Lower lobe of right lung (tissue), 2 donors: ENCODE results near the gene GATAD2B. TPM values are rescaled to one million over a fixed set of nuclear protein-coding genes. Genes with fewer than 3 reads are reported as not detected.
"Not testable (repeated sequence)": the region's sequence is repeated elsewhere in the genome, so short reads cannot be mapped to it uniquely, and the experiment has no call there.

Source experiments
- ATAC-seq, 2 donors: fragments of 200-7000 bp; cut with Tn5 transposase; one replicate each; pipeline ENCODE4 v1.9.1; 2020 to 2022; ENCODE audit warnings: mild to moderate bottlenecking in 2 of 2, moderate library complexity in 2 of 2
- DNase-seq: peaks from one replicate; pipeline ENCODE4 v3.0.0-alpha.2; 2020
- H3K27ac ChIP-seq: fragments of 200-600 bp; one replicate; pipeline ENCODE4 v1.8.0; 2022
- H3K27me3 ChIP-seq: fragments of 200-600 bp; one replicate; pipeline ENCODE4 v1.8.0; 2022; ENCODE audit warnings: low read depth
- H3K36me3 ChIP-seq: fragments of 200-600 bp; one replicate; pipeline ENCODE4 v1.8.0; 2022; ENCODE audit warnings: mild to moderate bottlenecking
- H3K4me1 ChIP-seq: fragments of 200-600 bp; one replicate; pipeline ENCODE4 v1.8.0; 2022
- H3K4me3 ChIP-seq: fragments of 200-600 bp; one replicate; pipeline ENCODE4 v1.8.0; 2022; ENCODE audit warnings: mild to moderate bottlenecking
- H3K9me3 ChIP-seq: fragments of 200-600 bp; one replicate; pipeline ENCODE4 v1.8.0; 2022
- CTCF ChIP-seq: fragments of 200-600 bp; IDR thresholded peaks from one replicate; pipeline ENCODE4 v1.8.0; 2022; ENCODE audit warnings: antibody characterized with exemption, mild to moderate bottlenecking
- intact Hi-C: fragments of 100-400 bp; cut with DNase I; formaldehyde crosslinking; loops from one replicate; pipeline ENCODE4 v1.11.0; 2022
- total RNA-seq: library from RNA; stranded (reverse); fragmentation: NEBNext Ultra II Directional; extraction: Animal tissue kit (Norgen Biotek cat#: 25700); gene quantifications from one replicate; pipeline ENCODE4 v1.2.1, GENCODE V29; 2021
- donor health status: DM: no; HTN: yes; CAD: no; lungs with severe emphysema.

The GATAD2B gene
- total RNA-seq, 1 donor from 2014 or later: 50.2 TPM

GRCh38 chr1:153849487-153850185 is 73.1 kb downstream of the GATAD2B start:
- H3K4me3 ChIP-seq: no peak overlapping the region
- H3K9me3 ChIP-seq: no peaks in the 10 kb centered on the region
- ATAC-seq (no peak), DNase-seq (no peak)
- no peaks in the 10 kb centered on the region for H3K27me3 ChIP-seq
- TF ChIP-seq CTCF: no peak
- peaks cover 3% of the 10 kb centered on the region for H3K36me3 ChIP-seq
- no peak overlapping the region for H3K27ac ChIP-seq
- intact Hi-C loops: no loop called here
- H3K4me1 ChIP-seq: no peaks in the 10 kb centered on the region

GRCh38 chr1:153848805-153849204 is 74.0 kb downstream of the GATAD2B start:
- Histone ChIP-seq H3K4me3 (no peak overlapping the region), H3K27me3 (no peaks in the 10 kb centered on the region), H3K36me3 (peaks cover 3% of the 10 kb centered on the region), H3K9me3 (no peaks in the 10 kb centered on the region), H3K27ac (no peak overlapping the region), H3K4me1 (no peaks in the 10 kb centered on the region)
- intact Hi-C loops: no loop called here
- no peak for ATAC-seq
- TF ChIP-seq CTCF: no peak
- no peak for DNase-seq

GRCh38 chr1:153845158-153845557 is 77.6 kb downstream of the GATAD2B start:
- no peak for ATAC-seq
- DNase-seq: no peak
- TF ChIP-seq CTCF: no peak
- intact Hi-C loops: no loop called here
- no peak overlapping the region for H3K27ac ChIP-seq
- no peaks in the 10 kb centered on the region for H3K9me3 ChIP-seq
- no peaks in the 10 kb centered on the region for H3K27me3 ChIP-seq
- H3K4me3 ChIP-seq: no peak overlapping the region
- H3K36me3 ChIP-seq: no peaks in the 10 kb centered on the region
- peaks cover 4% of the 10 kb centered on the region for H3K4me1 ChIP-seq

- H3K4me3 ChIP-seq, H3K9me3 ChIP-seq, ATAC-seq, H3K4me1 ChIP-seq, intact Hi-C loops, H3K27me3 ChIP-seq, H3K36me3 ChIP-seq, DNase-seq, H3K27ac ChIP-seq: not testable (repeated sequence)
These were observed 78.4 kb downstream of the GATAD2B start for GRCh38 chr1:153844349-153844748.

- Histone ChIP-seq H3K4me1 (peaks cover 4% of the 10 kb centered on the region), H3K36me3 (peaks cover 6% of the 10 kb centered on the region), H3K9me3 (no peaks in the 10 kb centered on the region), H3K27me3 (no peaks in the 10 kb centered on the region), H3K4me3 (no peak overlapping the region), H3K27ac (no peak overlapping the region)
- no peak for DNase-seq
- intact Hi-C loops: no loop called here
- TF ChIP-seq CTCF: no peak
- ATAC-seq: peak; percentile 67 to 80
These were observed 80.7 kb downstream of the GATAD2B start for GRCh38 chr1:153842006-153842471.

GRCh38 chr1:153841463-153841994 is 81.2 kb downstream of the GATAD2B start:
- no peak for DNase-seq

GRCh38 chr1:153840774-153841173 is 82.0 kb downstream of the GATAD2B start:
- H3K9me3 ChIP-seq, H3K27ac ChIP-seq, H3K27me3 ChIP-seq, H3K36me3 ChIP-seq, intact Hi-C loops, H3K4me1 ChIP-seq, ATAC-seq, DNase-seq, H3K4me3 ChIP-seq: not testable (repeated sequence)

More at GRCh38 chr1:153841463-153841994, 81.2 kb downstream of the GATAD2B start:
- Histone ChIP-seq H3K36me3 (peaks cover 6% of the 10 kb centered on the region), H3K27me3 (no peaks in the 10 kb centered on the region), H3K4me1 (peaks cover 4% of the 10 kb centered on the region), H3K9me3 (no peaks in the 10 kb centered on the region), H3K4me3 (no peak overlapping the region), H3K27ac (no peak overlapping the region)
- TF ChIP-seq CTCF: no peak
- ATAC-seq: no peak
- intact Hi-C loops: no loop called here

- H3K4me1 ChIP-seq, H3K9me3 ChIP-seq, H3K36me3 ChIP-seq, H3K4me3 ChIP-seq, intact Hi-C loops, H3K27ac ChIP-seq, DNase-seq, H3K27me3 ChIP-seq, ATAC-seq: not testable (repeated sequence)
These were observed 88.8 kb downstream of the GATAD2B start for GRCh38 chr1:153833968-153834367.
